Glomerular visceral epithelial cell (primary cell): ENCODE results near the gene HAGH.
A peak's percentile ranks its signal among the peaks of the same experiment; 100 is the strongest.

Source experiments
- DNase-seq: peaks from one replicate; pipeline ENCODE4 v3.0.0-alpha.2; 2016; ENCODE audit errors: extremely low spot score

The HAGH gene

GRCh38 chr16:1831186-1832075, 4.8 kb upstream of the HAGH start:
- DNase-seq = no peak

- DNase-seq = no peak
Observed at GRCh38 chr16:1830213-1830612, 3.6 kb upstream of the HAGH start.

- DNase-seq = no peak
Observed at GRCh38 chr16:1828645-1829410, 2.2 kb upstream of the HAGH start.

GRCh38 chr16:1825864-1826690, 548 bp downstream of the HAGH start:
- peak; percentile 63 for DNase-seq

GRCh38 chr16:1825381-1825863, 1.2 kb downstream of the HAGH start:
- no peak for DNase-seq

GRCh38 chr16:1823821-1824220, 2.8 kb downstream of the HAGH start:
- peak; percentile 66 for DNase-seq

- no peak for DNase-seq
Observed at GRCh38 chr16:1822801-1823200, 3.8 kb downstream of the HAGH start.

- no peak for DNase-seq
Observed at GRCh38 chr16:1821861-1822611, 4.6 kb downstream of the HAGH start.

- DNase-seq = no peak
Observed at GRCh38 chr16:1820946-1821290, 5.7 kb downstream of the HAGH start.

- no peak for DNase-seq
Observed at GRCh38 chr16:1820096-1820945, 6.3 kb downstream of the HAGH start.

GRCh38 chr16:1819611-1820010, 7.0 kb downstream of the HAGH start:
- DNase-seq = no peak

- DNase-seq = no peak
Observed at GRCh38 chr16:1818873-1819525, 7.6 kb downstream of the HAGH start.

- no peak for DNase-seq
Observed at GRCh38 chr16:1818204-1818872, 8.3 kb downstream of the HAGH start.

GRCh38 chr16:1817716-1818115, 8.9 kb downstream of the HAGH start:
- DNase-seq = no peak

- no peak for DNase-seq
Observed at GRCh38 chr16:1817276-1817589, 9.4 kb downstream of the HAGH start.

GRCh38 chr16:1816396-1817275, 10.0 kb downstream of the HAGH start:
- no peak for DNase-seq

- DNase-seq = no peak
Observed at GRCh38 chr16:1815461-1815860, 11.2 kb downstream of the HAGH start.

GRCh38 chr16:1812732-1813163, 13.9 kb downstream of the HAGH start:
- DNase-seq = no peak
